Stimulated activated CD4-positive, alpha-beta T cell treated with anti-CD3 and anti-CD28 coated beads, Interleukin-15, amount 100 ng/mL, for 24 hours (primary cell): ENCODE measurements around the gene PTPRM.

Experiments
- DNase-seq: peaks from one replicate; pipeline ENCODE4 v3.0.0-alpha.2; 2020

The PTPRM gene

DNA sequence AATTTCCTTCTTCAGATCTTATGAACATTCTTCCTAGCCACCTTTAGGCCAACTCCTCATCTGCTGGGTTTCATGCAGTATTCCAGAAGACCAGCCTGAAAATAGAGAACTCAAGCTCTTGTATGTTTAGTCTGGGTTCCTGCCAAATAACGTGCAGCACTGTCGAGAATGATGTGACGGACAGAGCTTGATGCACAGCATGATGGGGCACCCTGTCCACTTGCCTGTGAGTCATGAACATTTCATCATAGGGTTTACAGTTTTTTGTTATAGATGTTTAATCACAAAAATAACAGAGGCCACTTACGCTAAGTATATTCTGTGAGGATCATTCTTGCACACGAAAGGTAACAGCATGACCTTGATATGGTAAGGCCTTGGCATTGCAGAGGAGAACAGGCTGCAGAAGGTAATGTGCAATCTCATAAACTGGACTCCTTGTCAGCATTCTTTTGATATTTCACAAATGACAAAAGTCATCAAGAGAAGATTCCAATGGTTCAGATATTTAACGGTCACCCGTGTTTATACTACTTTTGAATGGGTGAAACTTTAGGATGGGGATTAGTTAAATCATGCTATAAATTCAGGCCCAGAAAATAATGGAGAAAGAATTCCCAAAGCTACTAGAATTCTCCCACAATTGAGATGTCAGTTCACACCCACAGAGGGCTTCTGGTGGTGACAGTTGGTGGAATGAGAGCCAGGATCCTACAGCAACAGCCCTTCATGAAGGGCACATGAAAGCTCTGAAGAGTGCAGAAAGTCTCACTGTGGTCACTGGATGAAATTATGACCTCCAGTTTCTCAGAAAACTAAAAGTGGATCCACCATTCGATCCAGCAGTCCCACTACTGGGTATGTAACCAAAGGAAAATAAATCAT, 646.0 kb downstream of the PTPRM start:
- DNase-seq, result no peak

DNA sequence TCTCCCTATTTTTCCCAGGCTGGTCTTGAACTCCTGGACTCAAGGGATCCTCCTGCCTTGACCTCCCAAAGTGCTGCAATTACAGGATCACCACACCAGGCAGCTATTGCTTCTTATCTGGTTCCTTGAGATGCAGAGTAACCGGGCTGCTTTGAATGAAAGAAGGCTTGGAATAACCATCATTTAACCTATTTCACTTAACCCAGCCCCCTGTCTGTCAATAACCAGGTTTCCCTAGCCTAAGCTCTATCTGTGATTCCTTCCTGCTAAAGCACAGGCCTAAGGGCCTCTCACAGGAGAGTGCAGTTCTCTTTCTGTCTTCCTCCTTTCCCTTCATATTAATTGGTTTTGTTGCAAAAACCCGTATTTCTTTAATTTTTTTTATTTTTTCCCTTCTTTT, 648.6 kb downstream of the PTPRM start:
- no peak for DNase-seq

DNA sequence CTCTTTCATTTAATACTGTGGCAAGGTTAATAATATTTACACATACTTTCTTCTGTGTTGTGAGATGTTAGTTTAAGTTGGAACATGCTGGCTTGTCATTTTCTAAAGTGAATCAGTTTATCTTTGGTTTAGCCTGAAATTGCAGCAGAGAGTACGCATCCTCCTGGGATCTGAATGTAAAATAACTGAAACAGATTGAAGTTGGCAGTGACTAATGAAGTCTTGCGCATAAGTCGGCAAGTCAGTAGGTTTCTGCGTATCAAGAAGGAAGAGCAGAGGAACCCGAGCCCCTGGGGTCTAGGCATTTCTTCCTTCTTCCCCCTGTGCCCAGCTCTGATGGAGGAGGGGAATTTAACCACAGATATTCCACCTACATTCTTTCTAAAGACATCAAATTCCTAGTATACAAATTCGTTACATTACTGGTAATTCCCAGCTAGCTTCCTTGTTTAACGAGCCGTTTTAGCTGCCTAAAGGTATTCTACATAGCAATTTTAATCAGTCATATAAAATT, 650.0 kb downstream of the PTPRM start:
- no peak for DNase-seq

DNA sequence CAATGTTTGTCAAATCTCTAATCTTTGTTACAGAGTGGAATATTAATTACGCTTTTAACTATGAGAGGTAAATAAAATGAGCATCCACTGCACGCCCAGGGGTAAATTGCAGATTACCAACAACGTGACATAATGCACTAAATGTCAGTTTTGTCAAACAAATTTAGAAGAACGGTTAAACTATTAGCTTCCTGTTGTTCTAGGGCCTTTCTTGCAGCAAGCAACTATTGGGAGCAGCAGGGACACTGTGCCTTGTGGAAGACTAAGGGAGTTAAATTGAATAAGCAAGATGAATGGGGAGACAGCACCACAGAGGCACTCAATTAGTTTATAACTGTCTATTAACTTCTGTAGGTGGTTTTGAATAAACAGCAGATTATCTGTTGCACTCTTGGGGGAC, 651.1 kb downstream of the PTPRM start:
- DNase-seq, result no peak

DNA sequence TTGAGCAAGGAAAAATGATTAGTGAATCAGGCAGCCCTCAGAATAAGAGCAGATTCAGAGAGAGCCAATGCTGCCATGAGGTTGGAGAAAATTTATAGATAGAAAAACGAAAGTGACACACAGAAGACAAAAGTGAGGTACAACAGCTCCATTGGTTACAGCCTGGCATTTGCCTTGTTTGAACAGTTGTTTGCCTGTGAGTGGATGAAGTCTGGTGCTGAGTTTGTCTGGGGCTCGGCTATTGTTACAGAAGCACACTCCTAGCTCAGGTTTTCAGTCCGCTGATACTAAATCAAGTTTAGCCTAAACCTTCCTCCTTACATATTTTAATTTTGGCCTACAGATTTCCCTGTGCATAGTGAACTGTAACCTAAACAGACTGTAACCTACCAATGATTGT, 654.3 kb downstream of the PTPRM start:
- no peak for DNase-seq

DNA sequence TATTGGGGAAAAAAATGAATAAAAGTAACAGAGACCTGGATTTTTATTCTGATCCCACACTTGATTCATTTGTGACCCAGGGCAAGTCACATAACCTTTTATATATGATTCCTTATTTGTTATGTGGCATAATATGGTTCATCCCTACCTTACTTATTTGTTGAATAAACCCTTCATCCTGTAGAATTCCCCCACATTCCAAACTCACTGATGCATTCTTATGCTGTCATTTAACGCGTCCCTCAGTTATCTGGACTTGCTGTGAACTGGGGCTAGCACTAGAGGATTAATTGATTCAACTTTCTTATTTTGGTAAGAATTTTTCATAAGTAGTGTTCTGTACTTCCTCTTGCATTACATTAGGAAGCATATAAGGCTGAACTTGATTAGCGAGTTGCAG, 657.5 kb downstream of the PTPRM start:
- no peak for DNase-seq

DNA sequence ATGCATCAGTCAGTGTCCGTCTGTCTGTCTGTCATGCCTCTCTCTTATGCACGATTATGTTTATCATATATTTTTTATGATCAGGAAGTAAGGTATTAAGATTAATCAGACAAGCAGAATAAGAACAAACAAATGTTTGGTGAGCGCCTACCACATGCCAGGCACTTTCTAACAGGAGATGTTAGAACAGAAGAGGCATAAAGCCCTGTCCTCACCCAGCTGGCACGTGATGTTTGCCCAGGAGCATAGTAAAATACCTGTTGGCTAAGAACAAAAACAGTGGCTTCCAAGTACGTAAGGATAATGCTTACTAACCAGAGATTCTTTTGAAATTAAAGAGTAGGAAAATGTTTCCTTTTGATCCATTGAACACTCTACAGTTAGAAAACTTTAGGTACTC, 661.9 kb downstream of the PTPRM start:
- no peak for DNase-seq

DNA sequence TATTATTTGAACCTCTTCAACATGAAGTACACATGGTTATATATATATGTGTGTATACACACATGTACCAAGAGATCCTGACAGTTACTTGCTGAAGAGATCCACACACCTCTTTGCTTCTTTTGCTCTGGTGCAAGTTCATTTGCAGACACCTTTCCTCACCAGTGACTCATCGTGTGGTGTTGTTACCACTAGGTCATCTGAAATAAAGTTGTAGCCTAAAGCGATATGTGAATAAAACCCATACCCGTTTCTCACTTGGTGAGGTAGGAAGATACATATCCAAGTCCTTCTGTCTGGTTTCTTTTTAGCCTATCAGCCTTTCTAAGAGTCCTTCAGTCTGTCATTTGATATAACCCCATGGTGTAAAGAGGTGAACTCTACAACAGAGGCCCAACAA, 662.7 kb downstream of the PTPRM start:
- DNase-seq, result no peak

DNA sequence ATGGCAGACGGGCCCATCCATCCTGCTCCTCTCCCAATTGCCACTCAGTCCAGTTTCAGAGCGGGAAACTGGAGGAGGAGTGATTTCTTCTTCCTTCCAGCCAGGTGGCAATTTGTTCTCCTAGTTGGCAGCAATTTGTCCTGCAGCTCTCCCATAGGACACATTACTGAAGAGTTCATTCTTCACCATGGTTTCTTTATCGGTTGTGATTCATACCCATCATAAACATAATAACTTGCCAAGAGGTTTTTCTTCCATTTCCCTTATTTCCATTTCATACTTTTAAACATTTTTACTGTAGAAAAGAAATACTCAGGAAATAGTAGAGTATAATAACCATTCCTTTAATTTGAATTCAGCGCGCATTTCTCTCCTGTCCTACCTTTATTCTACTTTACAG, 664.2 kb downstream of the PTPRM start:
- no peak for DNase-seq

DNA sequence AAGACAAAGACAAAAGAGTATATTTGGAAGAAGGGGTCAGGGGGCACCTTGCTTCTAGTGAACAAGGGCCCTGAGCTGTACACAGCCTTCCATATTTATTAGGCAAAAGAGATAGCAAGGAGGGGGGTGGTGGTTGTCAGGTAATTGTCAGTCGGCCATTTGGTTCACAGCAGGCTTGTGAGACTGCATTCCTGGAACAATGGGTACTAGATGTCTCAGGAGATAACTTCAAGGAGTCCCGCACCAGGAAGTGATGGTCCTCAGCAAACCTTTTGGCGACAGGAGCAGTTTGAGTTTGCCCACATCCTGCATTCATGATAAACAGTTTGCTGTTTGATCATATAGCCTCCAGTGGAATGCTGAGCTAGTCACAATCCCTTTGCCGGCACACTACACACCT, 665.7 kb downstream of the PTPRM start:
- DNase-seq, result no peak

DNA sequence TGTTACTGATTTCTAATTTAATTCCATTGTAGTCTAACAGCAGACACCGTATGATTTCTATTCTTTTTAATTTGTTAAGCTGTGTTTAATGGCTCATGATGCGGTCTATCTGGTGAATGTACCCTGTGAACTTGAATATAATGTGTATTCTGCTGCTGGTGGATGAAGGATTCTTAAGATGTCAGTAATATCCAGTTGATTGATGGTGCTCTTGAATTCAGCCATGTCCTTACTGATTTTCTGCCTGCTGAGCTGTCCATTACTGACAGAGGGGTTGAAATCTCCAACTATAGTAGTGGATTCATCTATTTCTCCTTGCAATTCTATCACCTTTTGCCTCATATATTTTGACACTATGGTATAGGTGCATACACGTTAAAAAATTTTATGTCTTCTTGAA, 668.8 kb downstream of the PTPRM start:
- no peak for DNase-seq

DNA sequence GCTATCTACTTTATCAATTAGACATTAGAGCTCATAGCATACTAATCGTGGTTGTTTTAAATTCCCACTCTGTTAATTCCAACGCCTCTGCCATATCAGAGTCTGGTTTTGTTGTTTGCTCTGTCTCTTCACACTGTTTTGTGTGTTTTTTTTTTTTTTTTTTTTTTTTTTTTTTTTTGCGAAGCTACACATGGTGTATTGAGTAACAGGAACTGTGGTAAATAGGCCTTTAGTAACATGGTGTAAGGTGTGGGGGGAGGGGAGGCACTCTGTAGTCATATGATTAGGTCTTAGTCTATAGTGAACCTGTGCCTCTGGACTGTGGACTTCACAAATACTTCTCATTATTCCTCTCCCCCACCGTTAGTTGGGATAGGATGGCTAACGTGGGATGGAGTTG, 671.4 kb downstream of the PTPRM start:
- DNase-seq, result no peak

DNA sequence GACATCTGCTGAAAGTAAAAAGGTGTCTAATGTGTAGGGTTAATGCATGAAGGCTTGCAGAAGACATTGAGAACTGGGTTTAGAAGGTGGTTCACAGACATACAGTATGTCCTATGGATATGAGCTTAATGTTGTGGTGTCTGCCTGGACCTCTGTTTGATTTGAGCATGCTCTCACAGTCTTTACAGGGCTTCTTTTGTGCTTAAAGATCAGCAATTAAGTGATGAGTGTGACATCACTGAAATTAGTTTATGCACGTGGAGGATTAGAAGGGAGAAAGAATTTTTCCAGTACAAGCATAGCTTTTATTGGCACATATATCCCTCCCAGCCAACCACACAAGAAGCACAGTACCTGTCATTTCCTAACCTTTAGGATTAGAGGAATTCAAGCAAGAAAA, 674.6 kb downstream of the PTPRM start:
- no peak for DNase-seq

DNA sequence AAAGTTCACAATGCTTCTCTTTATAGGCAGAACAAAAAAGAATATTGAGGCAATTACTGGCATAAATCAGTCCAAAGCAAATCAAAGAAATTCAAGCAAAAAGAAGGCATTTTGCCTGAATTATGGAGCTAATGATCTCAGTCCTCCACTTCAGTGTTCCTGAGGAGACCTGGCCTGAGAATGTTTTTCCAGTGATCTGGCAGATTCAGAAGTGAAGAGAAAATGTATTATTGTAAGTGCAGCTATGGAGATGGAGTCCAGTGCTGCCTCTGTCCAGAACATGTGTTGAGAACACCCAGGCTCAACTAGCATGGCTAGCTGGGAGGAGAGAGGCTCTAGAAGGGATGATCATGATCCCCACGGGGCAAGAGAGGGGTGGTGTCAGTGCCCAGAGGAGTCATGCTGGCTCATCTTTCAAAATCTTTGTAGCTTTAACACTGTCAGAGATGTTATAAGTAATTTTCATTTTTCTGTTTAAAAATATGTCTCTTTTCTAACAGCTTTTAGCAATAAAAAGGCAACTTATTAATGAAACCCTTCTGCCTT, 675.1 kb downstream of the PTPRM start:
- DNase-seq, result no peak

DNA sequence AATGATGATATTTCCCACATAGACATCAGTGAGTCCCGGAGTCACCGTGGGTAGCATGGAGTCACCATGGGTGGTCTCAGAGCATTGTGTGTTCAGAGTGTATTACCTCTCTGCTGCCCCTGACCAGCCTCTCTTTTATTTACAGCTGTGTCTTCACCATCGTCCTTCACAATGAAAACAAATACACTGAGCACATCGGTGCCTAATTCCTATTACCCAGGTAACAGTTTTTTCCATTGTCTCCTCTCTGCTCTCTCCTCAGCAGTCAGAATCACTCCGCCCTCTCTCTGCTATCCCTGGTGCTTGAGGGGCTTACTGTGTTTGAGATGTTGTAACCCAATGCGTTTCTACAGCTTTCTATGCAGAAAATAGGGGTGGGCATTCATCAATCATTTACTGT, 680.6 kb downstream of the PTPRM start:
- DNase-seq, result no peak

DNA sequence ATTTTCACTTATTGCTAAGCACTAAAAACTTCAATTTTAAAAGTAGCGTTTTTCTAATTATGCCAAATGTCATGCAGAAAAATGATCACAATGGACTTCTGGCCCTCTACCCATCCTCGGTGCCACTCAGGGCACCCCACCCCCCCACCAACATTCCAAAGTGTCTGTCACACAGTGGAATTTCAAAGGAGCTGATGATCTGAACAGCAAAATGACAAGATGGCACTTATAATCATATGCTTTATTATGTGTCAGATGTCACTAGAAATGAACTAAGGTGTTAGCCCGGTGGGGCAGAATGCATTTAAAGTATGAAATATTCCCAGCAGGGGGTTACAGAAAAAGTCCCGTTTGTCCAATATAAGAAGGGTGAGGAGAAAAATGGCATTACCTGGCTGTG, 681.5 kb downstream of the PTPRM start:
- DNase-seq, result no peak

DNA sequence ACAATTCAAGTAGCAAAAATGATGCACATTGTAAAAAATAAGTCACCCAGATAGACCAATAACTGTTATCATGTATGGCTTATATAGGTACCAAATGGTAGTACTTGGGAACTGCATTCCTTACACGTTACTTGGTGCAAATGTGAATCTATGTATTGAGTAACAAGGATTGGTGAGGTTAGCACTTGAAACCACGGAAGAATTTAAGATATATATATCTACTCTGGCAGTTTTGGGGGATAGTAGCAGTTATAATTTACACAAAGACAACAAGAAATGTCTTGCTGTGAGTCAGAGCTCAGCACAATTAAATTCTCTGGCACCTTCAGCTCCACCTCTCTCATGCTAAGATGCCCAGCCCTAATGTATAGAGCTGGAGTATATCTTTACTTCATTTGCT, 682.7 kb downstream of the PTPRM start:
- DNase-seq, result no peak

DNA sequence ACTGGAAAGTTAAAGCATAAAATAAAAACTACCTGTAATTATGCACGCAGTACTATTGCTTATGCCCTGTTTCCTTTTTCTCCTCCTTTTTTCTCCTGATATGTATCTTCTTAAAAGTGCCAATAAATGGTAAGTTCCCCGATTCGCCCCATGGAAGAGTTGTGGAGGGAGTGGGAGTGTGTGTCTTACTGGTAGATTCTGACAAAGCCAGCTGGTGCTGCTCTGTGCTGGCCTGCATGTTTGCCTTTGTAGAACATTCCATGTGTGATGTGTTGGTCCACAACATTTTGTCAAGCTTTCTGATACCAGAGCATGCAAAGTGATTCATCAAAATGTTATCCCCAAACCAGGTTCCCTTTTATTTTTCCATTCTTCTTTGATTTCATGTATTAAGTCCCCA, 685.3 kb downstream of the PTPRM start:
- no peak for DNase-seq

DNA sequence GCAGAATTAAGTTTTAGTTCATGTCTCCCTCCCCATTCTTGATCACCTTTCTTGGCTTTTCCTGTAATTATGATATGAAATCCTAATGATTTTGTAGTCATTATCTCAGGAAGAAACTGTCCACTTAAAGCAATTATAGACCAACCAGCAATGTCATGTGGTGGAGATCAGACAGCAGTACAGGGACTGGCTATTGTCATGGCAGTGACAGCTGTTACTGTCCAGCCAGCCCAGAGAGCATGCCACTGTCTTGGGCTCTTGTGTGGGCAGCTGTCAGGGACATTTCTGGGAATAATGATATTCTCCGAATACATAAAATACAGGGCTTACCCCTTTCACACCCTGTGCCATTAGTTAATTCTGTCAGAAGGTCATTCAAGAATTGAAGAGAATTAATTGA, 686.8 kb downstream of the PTPRM start:
- no peak for DNase-seq

DNA sequence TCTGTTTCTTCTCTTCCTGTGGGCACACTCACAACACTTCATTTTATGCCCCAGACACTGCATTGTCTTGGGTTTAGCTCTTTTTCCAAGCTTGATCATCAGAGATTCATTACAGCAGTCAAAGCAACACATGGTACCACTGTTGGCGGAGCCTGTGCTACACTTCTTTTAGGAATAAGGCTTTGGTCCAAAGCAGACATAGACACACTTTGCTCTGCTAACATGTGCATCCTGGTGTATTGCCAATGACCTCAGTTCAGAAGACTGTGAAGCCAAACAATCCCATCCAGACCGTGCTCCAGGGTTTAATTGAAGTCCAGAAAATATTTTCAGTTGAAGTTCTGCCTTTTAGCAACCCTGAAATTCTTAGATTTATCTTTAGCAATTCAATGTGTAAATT, 687.5 kb downstream of the PTPRM start:
- no peak for DNase-seq

DNA sequence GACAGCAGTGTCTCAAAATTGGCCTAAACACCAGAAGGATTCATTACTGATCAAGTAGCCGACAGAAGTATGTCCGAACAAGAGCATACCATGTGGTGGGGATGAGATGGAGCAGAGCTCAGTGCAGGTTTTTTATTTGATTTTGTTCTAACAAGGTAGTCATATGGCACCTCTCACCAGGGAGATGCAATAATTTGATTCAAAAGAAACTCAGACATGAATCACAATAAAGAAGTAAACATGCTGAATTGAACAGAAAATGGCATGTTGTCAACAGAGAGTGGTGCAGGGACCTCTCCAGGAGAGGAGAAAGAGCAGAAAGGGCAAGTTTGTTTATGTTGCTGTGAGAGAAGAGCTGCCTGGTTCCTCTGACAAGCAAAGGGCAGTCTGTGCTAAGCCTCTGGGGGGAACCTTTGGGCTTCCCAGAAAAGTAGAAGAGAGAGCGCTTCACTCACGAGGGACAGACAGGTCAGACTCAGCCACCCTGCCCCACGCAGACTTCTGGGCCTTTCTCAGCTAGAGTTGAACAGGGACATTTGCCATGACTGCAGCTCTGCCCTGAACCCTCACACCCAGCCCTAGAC, 690.8 kb downstream of the PTPRM start:
- DNase-seq, result no peak

DNA sequence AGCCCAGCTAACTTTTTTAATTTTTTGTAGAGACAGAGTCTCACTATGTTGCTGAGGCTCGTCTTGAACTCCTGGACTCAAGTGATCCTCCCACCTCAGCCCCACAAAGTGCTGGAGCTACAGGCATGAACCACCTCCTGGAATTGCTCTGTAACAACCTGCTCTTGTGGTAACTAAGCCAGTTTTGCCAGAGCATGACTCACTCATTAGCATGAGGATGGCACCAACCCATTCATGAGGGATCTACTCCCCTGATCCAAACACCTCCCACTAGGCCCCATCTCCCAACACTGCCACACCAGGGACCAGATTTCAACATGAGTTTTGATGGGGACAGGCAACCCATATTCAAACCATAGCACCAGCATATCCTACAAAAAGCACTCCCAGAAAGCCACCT, 693.2 kb downstream of the PTPRM start:
- no peak for DNase-seq

DNA sequence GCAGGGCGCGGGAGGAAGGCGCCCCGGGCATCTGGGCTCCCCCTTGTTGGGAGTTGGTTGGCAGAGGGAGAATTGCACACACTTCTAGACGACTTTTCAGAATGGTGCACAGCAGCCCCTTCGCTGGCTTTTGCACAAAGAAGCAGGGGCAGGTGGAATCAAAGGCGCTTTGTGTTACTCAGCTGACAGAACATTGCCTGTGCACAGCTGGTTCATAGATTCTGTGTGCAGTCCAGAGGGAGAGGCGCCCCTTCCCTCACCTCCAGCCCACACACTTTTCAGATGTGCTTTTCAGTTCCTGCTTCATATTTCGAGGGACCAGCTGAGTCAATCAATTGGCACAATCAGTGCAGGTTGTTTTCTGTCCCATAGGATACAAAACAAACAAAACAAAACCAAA, 693.7 kb downstream of the PTPRM start:
- DNase-seq, result no peak

DNA sequence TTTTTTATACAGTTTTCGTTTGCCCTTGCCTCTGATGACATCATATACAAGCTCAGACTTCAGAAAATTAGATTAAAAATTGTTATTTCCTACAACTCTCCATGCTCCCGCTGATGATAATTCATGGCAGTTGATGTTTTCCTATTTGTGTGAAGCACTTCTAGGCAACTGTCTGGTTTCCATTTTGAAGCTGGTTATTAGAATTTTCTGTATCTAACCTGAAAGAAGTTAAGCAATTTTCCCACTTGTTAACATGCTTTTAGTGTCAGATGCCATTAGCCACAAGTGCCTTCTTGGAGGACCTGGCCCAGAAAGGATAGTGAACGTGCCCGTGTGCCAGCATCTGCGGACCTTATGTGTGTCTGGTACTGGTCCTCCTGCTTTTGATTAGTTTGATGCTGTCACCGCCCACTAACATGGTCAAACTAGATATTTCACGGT, 694.6 kb downstream of the PTPRM start:
- DNase-seq, result no peak
